Stimulated activated memory B cell treated with anti-CD40 and anti-IgM and Interleukin-4, amounts not matched to agents 10 μg/mL and 1 μg/mL and 100 μg/mL, for 72 hours (primary cell): ENCODE measurements around the gene YPEL5.

Experiments
- ATAC-seq: fragments of 150-1000 bp; cut with Tn5 transposase; 2 replicates; pipeline ENCODE4 v1.10.0; 2021
- H3K27ac Mint-ChIP-seq: one replicate; pipeline ENCODE4 v1.8.0; 2022; ENCODE audit warnings: mild to moderate bottlenecking, mixed read lengths
- H3K27me3 Mint-ChIP-seq: one replicate; pipeline ENCODE4 v1.8.0; 2022; ENCODE audit warnings: mixed read lengths
- H3K36me3 Mint-ChIP-seq: one replicate; pipeline ENCODE4 v1.8.0; 2022; ENCODE audit warnings: mixed read lengths
- H3K4me1 Mint-ChIP-seq: one replicate; pipeline ENCODE4 v1.8.0; 2022; ENCODE audit warnings: mixed read lengths
- H3K4me3 Mint-ChIP-seq: one replicate; pipeline ENCODE4 v1.8.0; 2022; ENCODE audit warnings: mild to moderate bottlenecking, moderate library complexity, mixed read lengths
- H3K9me3 Mint-ChIP-seq: one replicate; pipeline ENCODE4 v1.8.0; 2022; ENCODE audit warnings: mixed read lengths

YPEL5 gene

GRCh38 chr2:30197570-30198192, 50.9 kb downstream of the YPEL5 start:
- H3K27me3 Mint-ChIP-seq: peaks cover 10% of the 10 kb centered on the region
- peak; percentile 14 for ATAC-seq
- no peaks in the 10 kb centered on the region for H3K36me3 Mint-ChIP-seq
- H3K27ac Mint-ChIP-seq: no peak overlapping the region
- no peak overlapping the region for H3K4me3 Mint-ChIP-seq
- H3K9me3 Mint-ChIP-seq: no peaks in the 10 kb centered on the region
- no peaks in the 10 kb centered on the region for H3K4me1 Mint-ChIP-seq

- Mint-ChIP-seq H3K4me3 (no peak overlapping the region), H3K4me1 (no peaks in the 10 kb centered on the region), H3K27ac (no peak overlapping the region), H3K27me3 (no peaks in the 10 kb centered on the region), H3K36me3 (no peaks in the 10 kb centered on the region), H3K9me3 (no peaks in the 10 kb centered on the region)
- ATAC-seq: no peak
Measured at GRCh38 chr2:30201990-30202389, 55.2 kb downstream of the YPEL5 start.

- H3K36me3 Mint-ChIP-seq: no peaks in the 10 kb centered on the region
- H3K27me3 Mint-ChIP-seq: no peaks in the 10 kb centered on the region
- ATAC-seq: no peak
- H3K27ac Mint-ChIP-seq: no peak overlapping the region
- H3K4me1 Mint-ChIP-seq: no peaks in the 10 kb centered on the region
- no peak overlapping the region for H3K4me3 Mint-ChIP-seq
- H3K9me3 Mint-ChIP-seq: no peaks in the 10 kb centered on the region
Measured at GRCh38 chr2:30203156-30203555, 56.3 kb downstream of the YPEL5 start.

- H3K4me1 Mint-ChIP-seq: peaks cover 10% of the 10 kb centered on the region
- no peak for ATAC-seq
- no peak overlapping the region for H3K27ac Mint-ChIP-seq
- H3K9me3 Mint-ChIP-seq: no peaks in the 10 kb centered on the region
- H3K4me3 Mint-ChIP-seq: no peak overlapping the region
- H3K36me3 Mint-ChIP-seq: no peaks in the 10 kb centered on the region
- no peaks in the 10 kb centered on the region for H3K27me3 Mint-ChIP-seq
Measured at GRCh38 chr2:30204281-30204680, 57.5 kb downstream of the YPEL5 start.

- Mint-ChIP-seq H3K27ac (no peak overlapping the region), H3K27me3 (no peaks in the 10 kb centered on the region), H3K9me3 (no peaks in the 10 kb centered on the region), H3K4me3 (no peak overlapping the region), H3K36me3 (no peaks in the 10 kb centered on the region), H3K4me1 (peaks cover 15% of the 10 kb centered on the region)
- no peak for ATAC-seq
Measured at GRCh38 chr2:30205456-30205855, 58.6 kb downstream of the YPEL5 start.

GRCh38 chr2:30206461-30207430, 59.9 kb downstream of the YPEL5 start:
- H3K4me1 Mint-ChIP-seq: peaks cover 15% of the 10 kb centered on the region
- ATAC-seq: no peak
- no peak overlapping the region for H3K27ac Mint-ChIP-seq
- no peaks in the 10 kb centered on the region for H3K36me3 Mint-ChIP-seq
- H3K27me3 Mint-ChIP-seq: no peaks in the 10 kb centered on the region
- H3K4me3 Mint-ChIP-seq: no peak overlapping the region
- H3K9me3 Mint-ChIP-seq: no peaks in the 10 kb centered on the region

GRCh38 chr2:30208453-30208852, 61.6 kb downstream of the YPEL5 start:
- Mint-ChIP-seq H3K27ac (peak overlapping the region; percentile 80), H3K4me1 (peaks cover 15% of the 10 kb centered on the region), H3K9me3 (no peaks in the 10 kb centered on the region), H3K4me3 (no peak overlapping the region), H3K27me3 (no peaks in the 10 kb centered on the region), H3K36me3 (no peaks in the 10 kb centered on the region)
- ATAC-seq: no peak

- no peak for ATAC-seq
- Mint-ChIP-seq H3K9me3 (no peaks in the 10 kb centered on the region), H3K27me3 (no peaks in the 10 kb centered on the region), H3K27ac (peak overlapping the region; percentile 80), H3K4me3 (no peak overlapping the region), H3K4me1 (peaks cover 15% of the 10 kb centered on the region), H3K36me3 (no peaks in the 10 kb centered on the region)
Measured at GRCh38 chr2:30209227-30209626, 62.4 kb downstream of the YPEL5 start.
